Osteocyte (in vitro differentiated cells): Measurements from ENCODE around the gene PAX5. TPM values are rescaled to one million over a fixed set of nuclear protein-coding genes. Genes with fewer than 3 reads are reported as not detected.

Experiments used
- DNase-seq: peaks from one replicate; pipeline ENCODE4 v3.0.0; 2021; ENCODE audit warnings: mixed read lengths; ENCODE audit not compliant: unreplicated experiment; ENCODE audit errors: extremely low spot score
- H3K27ac Mint-ChIP-seq: one replicate; pipeline ENCODE4 v1.8.0; 2021; ENCODE audit warnings: mild to moderate bottlenecking, mixed read lengths; ENCODE audit not compliant: unreplicated experiment
- H3K27me3 Mint-ChIP-seq: one replicate; pipeline ENCODE4 v1.8.0; 2021; ENCODE audit warnings: mixed read lengths; ENCODE audit not compliant: unreplicated experiment
- H3K36me3 Mint-ChIP-seq: one replicate; pipeline ENCODE4 v1.8.0; 2021; ENCODE audit warnings: mixed read lengths; ENCODE audit not compliant: unreplicated experiment
- H3K4me1 Mint-ChIP-seq: one replicate; pipeline ENCODE4 v1.8.0; 2021; ENCODE audit warnings: mixed read lengths; ENCODE audit not compliant: unreplicated experiment
- H3K4me3 Mint-ChIP-seq: one replicate; pipeline ENCODE4 v1.8.0; 2021; ENCODE audit warnings: mild to moderate bottlenecking, moderate library complexity, mixed read lengths; ENCODE audit not compliant: unreplicated experiment
- H3K9me3 Mint-ChIP-seq: one replicate; pipeline ENCODE4 v1.8.0; 2021; ENCODE audit warnings: mixed read lengths; ENCODE audit not compliant: unreplicated experiment
- total RNA-seq: library from RNA; stranded (reverse); gene quantifications from 2 replicates; pipeline ENCODE4 v1.2.1, GENCODE V29; 2021
- TF ChIP-seq, protein P1 (sequence below): fragments of 200-600 bp; sonication (generic); IDR thresholded peaks from 2 replicates; pipeline ENCODE4 v1.5.0; 2021; ENCODE audit warnings: antibody characterized with exemption, mild to moderate bottlenecking, moderate library complexity

Gene PAX5
- total RNA-seq, 1 donor from 2014 or later, result not detected

GRCh38 chr9:37028420-37029031 is 5.5 kb downstream of the PAX5 start:
- TF ChIP-seq, protein P1, sequence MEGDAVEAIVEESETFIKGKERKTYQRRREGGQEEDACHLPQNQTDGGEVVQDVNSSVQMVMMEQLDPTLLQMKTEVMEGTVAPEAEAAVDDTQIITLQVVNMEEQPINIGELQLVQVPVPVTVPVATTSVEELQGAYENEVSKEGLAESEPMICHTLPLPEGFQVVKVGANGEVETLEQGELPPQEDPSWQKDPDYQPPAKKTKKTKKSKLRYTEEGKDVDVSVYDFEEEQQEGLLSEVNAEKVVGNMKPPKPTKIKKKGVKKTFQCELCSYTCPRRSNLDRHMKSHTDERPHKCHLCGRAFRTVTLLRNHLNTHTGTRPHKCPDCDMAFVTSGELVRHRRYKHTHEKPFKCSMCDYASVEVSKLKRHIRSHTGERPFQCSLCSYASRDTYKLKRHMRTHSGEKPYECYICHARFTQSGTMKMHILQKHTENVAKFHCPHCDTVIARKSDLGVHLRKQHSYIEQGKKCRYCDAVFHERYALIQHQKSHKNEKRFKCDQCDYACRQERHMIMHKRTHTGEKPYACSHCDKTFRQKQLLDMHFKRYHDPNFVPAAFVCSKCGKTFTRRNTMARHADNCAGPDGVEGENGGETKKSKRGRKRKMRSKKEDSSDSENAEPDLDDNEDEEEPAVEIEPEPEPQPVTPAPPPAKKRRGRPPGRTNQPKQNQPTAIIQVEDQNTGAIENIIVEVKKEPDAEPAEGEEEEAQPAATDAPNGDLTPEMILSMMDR, result no peak
- Mint-ChIP-seq H3K27ac (no peak overlapping the region), H3K4me1 (peaks cover 19% of the 10 kb centered on the region), H3K9me3 (no peaks in the 10 kb centered on the region), H3K36me3 (no peaks in the 10 kb centered on the region), H3K4me3 (no peak overlapping the region), H3K27me3 (peaks cover 77% of the 10 kb centered on the region)
- no peak for DNase-seq

DNA sequence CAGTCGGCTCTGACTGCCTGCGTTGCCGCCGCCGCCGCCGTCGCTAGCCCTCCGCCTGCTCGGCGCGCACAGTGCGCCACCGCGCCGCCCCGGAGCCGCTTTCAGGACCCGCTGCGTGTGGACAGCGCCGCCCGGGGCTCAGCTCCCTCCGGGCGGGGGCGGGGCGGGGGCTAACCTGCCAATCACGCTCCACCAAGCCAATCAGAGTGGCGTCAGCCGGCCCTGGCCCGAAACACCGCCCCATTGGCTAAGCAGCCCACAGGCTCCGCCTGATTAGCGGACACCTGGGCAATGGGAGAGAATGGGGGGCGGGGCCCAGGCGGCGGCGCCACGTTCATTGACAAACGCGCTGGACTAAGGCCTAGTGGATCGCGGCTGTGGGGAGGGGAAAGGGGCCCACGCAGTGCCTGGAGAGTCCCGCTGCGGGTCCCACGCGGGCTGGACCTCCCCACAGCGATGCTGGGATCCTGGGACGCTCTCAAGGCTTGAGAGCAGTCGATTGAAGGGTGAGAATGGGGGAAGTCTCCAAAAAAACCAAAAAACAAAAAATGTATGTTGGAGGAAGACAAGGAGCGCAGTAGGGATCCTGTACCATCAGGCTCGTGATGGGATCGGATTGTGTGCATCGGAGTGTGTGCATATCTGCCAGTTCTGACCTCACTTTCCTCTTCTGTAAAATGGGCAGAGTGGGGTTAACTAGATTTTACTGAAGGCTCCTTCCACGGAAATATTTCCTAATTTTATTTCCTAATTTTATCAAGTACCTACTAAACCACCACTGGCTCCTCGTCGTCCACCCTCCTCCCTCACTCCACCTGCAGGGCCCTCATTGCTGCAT is 6.3 kb downstream of the PAX5 start:
- Mint-ChIP-seq H3K27me3 (peaks cover 78% of the 10 kb centered on the region), H3K27ac (no peak overlapping the region)
- TF ChIP-seq, protein P1, result no peak

DNA sequence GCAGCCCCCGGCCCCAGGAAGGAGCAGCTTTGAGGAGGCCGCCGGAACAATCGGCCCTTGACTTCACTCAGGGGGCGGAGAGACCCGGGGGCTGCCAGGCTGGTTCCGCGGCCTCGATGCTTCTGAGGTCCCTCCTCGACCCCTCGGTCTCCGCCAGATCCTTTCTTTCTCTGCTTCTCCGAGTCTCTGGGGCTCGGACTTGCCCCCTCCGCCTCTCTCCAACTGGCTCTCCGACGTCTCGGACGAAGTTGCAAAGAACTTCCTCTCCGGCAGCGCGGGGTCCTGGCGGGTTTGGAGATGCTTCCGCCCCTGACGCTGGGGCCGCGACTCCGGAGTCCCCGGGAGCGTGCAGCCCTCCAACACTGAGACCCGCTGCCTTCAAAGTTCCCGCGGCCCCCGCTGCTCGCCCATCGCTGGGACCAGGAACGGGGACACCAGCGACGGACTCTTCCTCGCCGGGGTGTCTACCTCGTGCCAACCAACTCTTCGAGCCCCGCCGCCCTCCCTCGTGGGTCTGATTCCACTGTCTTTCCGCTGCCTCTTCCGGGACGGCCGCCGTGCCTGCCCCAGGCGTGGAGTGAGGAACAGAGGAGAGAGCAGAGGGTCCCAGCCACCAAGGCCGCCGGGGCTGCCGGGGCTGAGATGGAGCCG is 7.0 kb downstream of the PAX5 start:
- no peaks in the 10 kb centered on the region for H3K36me3 Mint-ChIP-seq
- H3K27ac Mint-ChIP-seq, result no peak overlapping the region
- TF ChIP-seq, protein P1, result no peak
- H3K4me3 Mint-ChIP-seq, result peak overlapping the region; percentile 68
- peaks cover 78% of the 10 kb centered on the region for H3K27me3 Mint-ChIP-seq
- peaks cover 19% of the 10 kb centered on the region for H3K4me1 Mint-ChIP-seq
- no peaks in the 10 kb centered on the region for H3K9me3 Mint-ChIP-seq
- DNase-seq, result no peak

More for the DNA sequence above, 6.3 kb downstream of the PAX5 start:
- peak overlapping the region; percentile 68 for H3K4me3 Mint-ChIP-seq
- no peaks in the 10 kb centered on the region for H3K9me3 Mint-ChIP-seq
- DNase-seq, result peak; percentile 95
- no peaks in the 10 kb centered on the region for H3K36me3 Mint-ChIP-seq
- H3K4me1 Mint-ChIP-seq, result peaks cover 19% of the 10 kb centered on the region

DNA sequence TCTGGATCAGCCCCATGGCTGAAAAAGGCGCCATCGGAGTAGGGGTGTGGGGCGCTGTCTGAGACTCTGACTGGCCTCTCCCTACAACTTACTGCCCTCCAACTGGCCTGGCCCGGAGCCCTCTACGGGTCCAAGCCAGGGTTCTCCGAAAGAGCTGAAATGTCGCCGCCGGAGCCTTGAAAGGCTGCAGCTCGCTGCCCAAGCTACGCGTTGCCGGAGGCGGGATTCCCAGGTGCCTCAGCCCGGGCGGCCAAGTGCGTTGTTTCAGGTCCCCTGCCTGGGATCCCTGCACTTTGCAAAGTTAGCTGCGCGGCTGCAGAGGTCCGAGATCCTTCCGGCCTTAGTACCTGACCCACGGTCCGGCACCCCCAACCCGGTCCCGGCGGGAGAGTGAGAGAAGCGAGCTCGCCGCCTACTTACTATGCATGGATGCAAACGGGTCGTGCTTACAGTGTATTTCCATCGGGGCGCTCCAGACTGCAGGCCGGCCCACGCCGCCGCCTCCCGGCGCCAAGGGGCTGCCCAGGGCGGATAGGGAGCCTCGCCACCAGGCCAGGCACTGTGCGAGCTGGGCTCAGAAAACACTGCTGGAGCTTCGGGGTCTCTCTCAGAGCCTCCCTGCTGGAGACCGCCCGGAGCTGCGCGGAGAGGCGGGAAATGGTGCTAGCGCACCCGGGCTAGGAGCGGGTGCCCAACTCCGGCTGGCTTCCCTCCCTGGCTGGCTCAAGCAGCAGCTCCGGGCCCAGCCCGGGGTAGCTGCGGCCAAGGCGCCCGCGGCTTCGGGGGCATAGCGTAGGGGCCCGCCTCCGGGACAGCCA is 7.7 kb downstream of the PAX5 start:
- Mint-ChIP-seq H3K36me3 (no peaks in the 10 kb centered on the region), H3K27me3 (peaks cover 79% of the 10 kb centered on the region), H3K27ac (no peak overlapping the region), H3K9me3 (no peaks in the 10 kb centered on the region), H3K4me1 (peaks cover 19% of the 10 kb centered on the region), H3K4me3 (peak overlapping the region; percentile 72)
- DNase-seq, result no peak
- TF ChIP-seq, protein P1, result no peak
